Mesendoderm (in vitro differentiated cells): Measurements from ENCODE around the gene RPRD1B.

Experiments used
- DNase-seq: peaks from one replicate; pipeline ENCODE4 v3.0.0; 2013
- H2AK5ac ChIP-seq: 2 replicates; pipeline ENCODE4 v1.6.1; 2013; ENCODE audit warnings: low read length, inconsistent platforms
- H2BK120ac ChIP-seq: 2 replicates; pipeline ENCODE4 v1.6.1; 2013; ENCODE audit warnings: low read depth, mild to moderate bottlenecking, low read length, moderate library complexity, mixed read lengths
- H2BK15ac ChIP-seq: replicated peaks from 2 replicates; pipeline ENCODE4 v1.6.1; 2013; ENCODE audit warnings: low read depth, mild to moderate bottlenecking, moderate library complexity
- H2BK5ac ChIP-seq: 2 replicates; pipeline ENCODE4 v1.6.1; 2013; ENCODE audit warnings: low read length, inconsistent platforms
- H3K18ac ChIP-seq: 2 replicates; pipeline ENCODE4 v1.6.1; 2013; ENCODE audit warnings: mild to moderate bottlenecking, low read length, mixed read lengths
- H3K23ac ChIP-seq: one replicate; pipeline ENCODE4 v1.6.1; 2013; ENCODE audit warnings: low read length
- H3K27ac ChIP-seq: 2 replicates; pipeline ENCODE4 v1.5.1; 2013; ENCODE audit warnings: low read depth, mild to moderate bottlenecking, inconsistent platforms, low read length, moderate library complexity
- H3K27me3 ChIP-seq: 2 replicates; pipeline ENCODE4 v1.6.1; 2013; ENCODE audit warnings: low read length, control low read depth, mild to moderate bottlenecking, inconsistent platforms; ENCODE audit not compliant: insufficient read depth, poor library complexity
- H3K36me3 ChIP-seq: 2 replicates; pipeline ENCODE4 v1.6.1; 2013; ENCODE audit warnings: low read length, inconsistent platforms; ENCODE audit not compliant: control insufficient read depth, insufficient read depth
- H3K4ac ChIP-seq: one replicate; pipeline ENCODE4 v1.6.1; 2013; ENCODE audit warnings: low read depth, mild to moderate bottlenecking, low read length, moderate library complexity
- H3K4me1 ChIP-seq: 2 replicates; pipeline ENCODE4 v1.6.1; 2013; ENCODE audit warnings: low read depth, low read length, inconsistent platforms; ENCODE audit not compliant: control insufficient read depth
- H3K4me2 ChIP-seq: 2 replicates; pipeline ENCODE4 v1.6.1; 2013; ENCODE audit warnings: low read length
- H3K4me3 ChIP-seq: 2 replicates; pipeline ENCODE4 v1.5.1; 2013; ENCODE audit warnings: mild to moderate bottlenecking, low read length
- H3K56ac ChIP-seq: one replicate; pipeline ENCODE4 v1.6.1; 2013; ENCODE audit warnings: low read length
- H3K79me1 ChIP-seq: 2 replicates; pipeline ENCODE4 v1.6.1; 2013; ENCODE audit warnings: low read length, inconsistent platforms
- H3K79me2 ChIP-seq: 2 replicates; pipeline ENCODE4 v1.6.1; 2013; ENCODE audit warnings: mild to moderate bottlenecking, low read length; ENCODE audit not compliant: control insufficient read depth, insufficient read depth
- H3K9ac ChIP-seq: 2 replicates; pipeline ENCODE4 v1.6.1; 2013; ENCODE audit warnings: low read length, inconsistent platforms
- H4K5ac ChIP-seq: one replicate; pipeline ENCODE4 v1.6.1; 2013; ENCODE audit warnings: low read length
- H4K8ac ChIP-seq: one replicate; pipeline ENCODE4 v1.6.1; 2013; ENCODE audit warnings: low read depth, mild to moderate bottlenecking, control low read depth, low read length, moderate library complexity
- WGBS: extraction: QIAGEN DNeasy Blood & Tissue Kit; methylation state at CpG from one replicate; pipeline ENCODE4 v1.1.7; 2013; ENCODE audit warnings: low lambda C conversion rate, missing lambda C conversion rate; ENCODE audit not compliant: insufficient coverage; ENCODE audit errors: extremely low coverage; 5-methylcytosine and 5-hydroxymethylcytosine counted together

The RPRD1B gene

GRCh38 chr20:38127920-38128528, 94.5 kb downstream of the RPRD1B start:
- Histone ChIP-seq H3K27ac (no peak overlapping the region), H3K4me2 (no peak overlapping the region)
- no CpG with 5 or more reads among the region's 9 CpGs for WGBS

GRCh38 chr20:38128691-38129090, 95.1 kb downstream of the RPRD1B start:
- WGBS = no CpG with 5 or more reads among the region's 2 CpGs
- Histone ChIP-seq H2BK5ac (no peak overlapping the region), H3K4ac (no peak overlapping the region), H2BK15ac (no peak overlapping the region), H3K27ac (no peak overlapping the region), H3K18ac (no peak overlapping the region), H3K27me3 (no peaks in the 10 kb centered on the region), H4K5ac (no peak overlapping the region), H3K79me2 (no peaks in the 10 kb centered on the region), H3K4me2 (no peak overlapping the region), H2BK120ac (no peak overlapping the region), H3K36me3 (no peaks in the 10 kb centered on the region), H3K4me3 (no peak overlapping the region), H3K4me1 (no peaks in the 10 kb centered on the region), H2AK5ac (no peak overlapping the region), H3K9ac (no peak overlapping the region), H3K23ac (no peak overlapping the region), H3K79me1 (no peaks in the 10 kb centered on the region), H4K8ac (no peak overlapping the region), H3K56ac (no peak overlapping the region)
- no peak for DNase-seq

More at GRCh38 chr20:38127920-38128528, 94.5 kb downstream of the RPRD1B start:
- Histone ChIP-seq H3K4me1 (no peaks in the 10 kb centered on the region), H3K9ac (no peak overlapping the region), H2AK5ac (no peak overlapping the region), H3K4me3 (no peak overlapping the region), H3K56ac (no peak overlapping the region), H3K79me1 (no peaks in the 10 kb centered on the region), H3K4ac (no peak overlapping the region), H3K36me3 (no peaks in the 10 kb centered on the region), H3K18ac (no peak overlapping the region), H2BK5ac (no peak overlapping the region), H4K8ac (no peak overlapping the region), H2BK120ac (no peak overlapping the region), H2BK15ac (no peak overlapping the region), H3K23ac (no peak overlapping the region), H4K5ac (no peak overlapping the region), H3K79me2 (no peaks in the 10 kb centered on the region), H3K27me3 (no peaks in the 10 kb centered on the region)
- DNase-seq = no peak

- Histone ChIP-seq H3K27ac (no peak overlapping the region), H3K4me1 (peaks cover 3% of the 10 kb centered on the region), H2BK120ac (no peak overlapping the region), H3K4ac (no peak overlapping the region), H3K23ac (no peak overlapping the region), H3K36me3 (no peaks in the 10 kb centered on the region), H3K4me3 (no peak overlapping the region), H3K79me1 (no peaks in the 10 kb centered on the region), H3K56ac (no peak overlapping the region), H3K27me3 (no peaks in the 10 kb centered on the region), H4K8ac (no peak overlapping the region), H2BK15ac (no peak overlapping the region), H3K9ac (no peak overlapping the region), H4K5ac (no peak overlapping the region), H3K79me2 (no peaks in the 10 kb centered on the region), H3K4me2 (no peak overlapping the region), H2BK5ac (no peak overlapping the region), H2AK5ac (no peak overlapping the region), H3K18ac (no peak overlapping the region)
- no peak for DNase-seq
- no CpG with 5 or more reads among the region's 6 CpGs for WGBS
These were observed 95.8 kb downstream of the RPRD1B start for GRCh38 chr20:38129248-38129865.

GRCh38 chr20:38129893-38130609, 96.5 kb downstream of the RPRD1B start:
- no peak overlapping the region for H3K23ac ChIP-seq
- no peaks in the 10 kb centered on the region for H3K36me3 ChIP-seq
- no peak for DNase-seq
- H3K27ac ChIP-seq = no peak overlapping the region
- no CpG with 5 or more reads among the region's 15 CpGs for WGBS
- H2AK5ac ChIP-seq = no peak overlapping the region
- no peak overlapping the region for H2BK120ac ChIP-seq
- no peak overlapping the region for H3K9ac ChIP-seq
- no peak overlapping the region for H3K4me2 ChIP-seq
- H4K8ac ChIP-seq = no peak overlapping the region
- H3K27me3 ChIP-seq = no peaks in the 10 kb centered on the region
- no peak overlapping the region for H3K4ac ChIP-seq
- no peak overlapping the region for H2BK15ac ChIP-seq
- no peaks in the 10 kb centered on the region for H3K79me2 ChIP-seq
- H3K56ac ChIP-seq = no peak overlapping the region
- H4K5ac ChIP-seq = no peak overlapping the region
- no peak overlapping the region for H3K18ac ChIP-seq
- H3K4me3 ChIP-seq = no peak overlapping the region
- H3K4me1 ChIP-seq = peaks cover 9% of the 10 kb centered on the region
- H2BK5ac ChIP-seq = no peak overlapping the region
- H3K79me1 ChIP-seq = no peaks in the 10 kb centered on the region

- no peak overlapping the region for H4K5ac ChIP-seq
- no peak overlapping the region for H3K18ac ChIP-seq
- no peak overlapping the region for H3K4me2 ChIP-seq
- no peak overlapping the region for H2BK120ac ChIP-seq
- no peaks in the 10 kb centered on the region for H3K79me1 ChIP-seq
- peaks cover 9% of the 10 kb centered on the region for H3K4me1 ChIP-seq
- H3K4me3 ChIP-seq = no peak overlapping the region
- no peak overlapping the region for H3K27ac ChIP-seq
- no peak overlapping the region for H3K23ac ChIP-seq
- H3K27me3 ChIP-seq = no peaks in the 10 kb centered on the region
- H3K79me2 ChIP-seq = no peaks in the 10 kb centered on the region
- DNase-seq = no peak
- H3K36me3 ChIP-seq = no peaks in the 10 kb centered on the region
- no peak overlapping the region for H3K9ac ChIP-seq
- no CpG with 5 or more reads among the region's 19 CpGs for WGBS
- no peak overlapping the region for H2AK5ac ChIP-seq
- H3K4ac ChIP-seq = no peak overlapping the region
- no peak overlapping the region for H3K56ac ChIP-seq
- no peak overlapping the region for H4K8ac ChIP-seq
- no peak overlapping the region for H2BK5ac ChIP-seq
- no peak overlapping the region for H2BK15ac ChIP-seq
These were observed 97.4 kb downstream of the RPRD1B start for GRCh38 chr20:38130687-38131587.
